Activated effector memory CD4-positive, alpha-beta T cell treated with Interleukin-2 at 50 U/mL for 16 hours (primary cell): Measurements from ENCODE around the gene SOX10.

Source experiments
- DNase-seq: peaks from one replicate; pipeline ENCODE4 v3.0.0-alpha.2; 2020

The SOX10 gene

GRCh38 chr22:37983860-37984791 is at the start of gene SOX10:
Gene SOX10 (minus strand): TSS chr22:37984555. CDS start chr22:37983784, 771 bp downstream.
- no peak for DNase-seq

- no peak for DNase-seq
Observed at GRCh38 chr22:38033522-38034277, 49.3 kb upstream of the SOX10 start.

GRCh38 chr22:38032681-38033521 is 48.5 kb upstream of the SOX10 start:
- no peak for DNase-seq

GRCh38 chr22:38031491-38031890 is 47.1 kb upstream of the SOX10 start:
- DNase-seq: no peak

GRCh38 chr22:38030311-38031133 is 46.2 kb upstream of the SOX10 start:
- DNase-seq: no peak

- DNase-seq: no peak
Observed at GRCh38 chr22:38029901-38030300, 45.5 kb upstream of the SOX10 start.

- DNase-seq: no peak
Observed at GRCh38 chr22:38029370-38029769, 45.0 kb upstream of the SOX10 start.

- DNase-seq: no peak
Observed at GRCh38 chr22:38028344-38029130, 44.2 kb upstream of the SOX10 start.

GRCh38 chr22:38027487-38027886 is 43.1 kb upstream of the SOX10 start:
- no peak for DNase-seq

GRCh38 chr22:38026130-38027111 is 42.1 kb upstream of the SOX10 start:
- DNase-seq: no peak

GRCh38 chr22:38025514-38025913 is 41.2 kb upstream of the SOX10 start:
- no peak for DNase-seq

- DNase-seq: no peak
Observed at GRCh38 chr22:38023045-38023444, 38.7 kb upstream of the SOX10 start.

GRCh38 chr22:38021206-38021605 is 36.9 kb upstream of the SOX10 start:
- no peak for DNase-seq

GRCh38 chr22:38018938-38019827 is 34.8 kb upstream of the SOX10 start:
- no peak for DNase-seq

- DNase-seq: no peak
Observed at GRCh38 chr22:38017939-38018885, 33.9 kb upstream of the SOX10 start.

GRCh38 chr22:38017272-38017920 is 33.0 kb upstream of the SOX10 start:
- DNase-seq: no peak
